Bronchial epithelial cell (primary cell): Measurements from ENCODE around the gene CNTNAP2. TPM values are rescaled to one million over a fixed set of nuclear protein-coding genes. Genes with fewer than 3 reads are reported as not detected.

Experiments
- DNase-seq: peaks from one replicate; pipeline ENCODE4 v3.0.0-alpha.2; 2010; ENCODE audit warnings: low read depth
- FAIRE-seq: peaks from 2 replicates; lab custom pipeline; 2011; peaks lifted over from hg19 to GRCh38; lab: Jason Lieb, UNC
- H3K27me3 ChIP-seq: 2 replicates; pipeline ENCODE4 v1.5.1; 2011; ENCODE audit warnings: low read length; ENCODE audit not compliant: control insufficient read depth, insufficient read depth
- H3K36me3 ChIP-seq: 2 replicates; pipeline ENCODE4 v1.5.1; 2011; ENCODE audit warnings: low read length; ENCODE audit not compliant: control insufficient read depth, insufficient read depth
- H3K4me3 ChIP-seq: 2 replicates; pipeline ENCODE4 v1.5.1; 2011; ENCODE audit warnings: mild to moderate bottlenecking, low read depth, low read length, control low read depth
- CTCF ChIP-seq: IDR thresholded peaks from 2 replicates; pipeline ENCODE4 v1.5.1; 2011; ENCODE audit warnings: mild to moderate bottlenecking, moderate library complexity, low read length, control low read depth, inconsistent platforms; ENCODE audit not compliant: insufficient read depth, severe bottlenecking
- total RNA-seq: library from RNA; depleted of rRNA; stranded (reverse); fragments of >200 nt; gene quantifications from 2 replicates; pipeline ENCODE4 v1.2.1, GENCODE V29; 2014

CNTNAP2 gene
- total RNA-seq, 1 donor from 2014 or later: 0.26 TPM

GRCh38 chr7:147400925-147401324, 1284.3 kb downstream of the CNTNAP2 start:
- FAIRE-seq (no peak), DNase-seq (no peak)
- no peak for TF ChIP-seq CTCF
- no peaks in the 10 kb centered on the region for H3K27me3 ChIP-seq
- no peaks in the 10 kb centered on the region for H3K36me3 ChIP-seq
- no peak overlapping the region for H3K4me3 ChIP-seq

- FAIRE-seq: no peak
- Histone ChIP-seq H3K27me3 (no peaks in the 10 kb centered on the region), H3K4me3 (no peak overlapping the region), H3K36me3 (no peaks in the 10 kb centered on the region)
- TF ChIP-seq CTCF: no peak
- DNase-seq: no peak
These were observed 1289.0 kb downstream of the CNTNAP2 start for GRCh38 chr7:147405621-147406020.

GRCh38 chr7:147406521-147407135, 1290.0 kb downstream of the CNTNAP2 start:
- H3K4me3 ChIP-seq: no peak overlapping the region
- no peaks in the 10 kb centered on the region for H3K27me3 ChIP-seq
- FAIRE-seq (no peak), DNase-seq (no peak)
- no peaks in the 10 kb centered on the region for H3K36me3 ChIP-seq
- TF ChIP-seq CTCF: no peak

GRCh38 chr7:147411096-147411495, 1294.5 kb downstream of the CNTNAP2 start:
- H3K27me3 ChIP-seq: no peaks in the 10 kb centered on the region
- DNase-seq (no peak), FAIRE-seq (no peak)
- no peaks in the 10 kb centered on the region for H3K36me3 ChIP-seq
- no peak for TF ChIP-seq CTCF
- H3K4me3 ChIP-seq: no peak overlapping the region

- Histone ChIP-seq H3K4me3 (no peak overlapping the region), H3K27me3 (no peaks in the 10 kb centered on the region), H3K36me3 (no peaks in the 10 kb centered on the region)
- TF ChIP-seq CTCF: no peak
- FAIRE-seq (no peak), DNase-seq (no peak)
These were observed 1295.5 kb downstream of the CNTNAP2 start for GRCh38 chr7:147412109-147412508.
